H1 (cell line): ENCODE measurements around the gene YAF2. TPM values are rescaled to one million over a fixed set of nuclear protein-coding genes. Genes with fewer than 3 reads are reported as not detected.

Experiments
- CTCF ChIA-PET: fragments of 300-600 bp; sonication (Branson Sonifier 250); formaldehyde crosslinking; loops from one replicate; lab custom pipeline; 2021; ENCODE audit not compliant: partially characterized antibody; lab: Charles Lee
- POLR2A ChIA-PET: fragments of 300-600 bp; sonication (Branson Sonifier 250); formaldehyde crosslinking; loops from one replicate; lab custom pipeline; 2021; ENCODE audit warnings: inconsistent platforms; ENCODE audit not compliant: partially characterized antibody; lab: Charles Lee
- DNase-seq, 2 experiments: peaks; one replicate each; pipeline versions ENCODE4 v3.0.0 to v3.0.0-alpha.2; 2010 to 2022; ENCODE audit warnings: low spot score in 2 of 2, low read depth in 1 of 2, mixed read lengths in 1 of 2
- FAIRE-seq: peaks from 2 replicates; lab custom pipeline; 2011; peaks lifted over from hg19 to GRCh38; lab: Jason Lieb, UNC
- H2AFZ ChIP-seq: 2 replicates; pipeline ENCODE4 v1.8.1; 2012; ENCODE audit warnings: low read length, inconsistent platforms
- H2AK5ac ChIP-seq: 2 replicates; pipeline ENCODE4 v1.6.1; 2013; ENCODE audit warnings: low read depth, low read length
- H2BK120ac ChIP-seq: replicated peaks from 2 replicates; pipeline ENCODE3; 2013; ENCODE audit warnings: low read depth, low read length, inconsistent platforms
- H2BK12ac ChIP-seq: 2 replicates; pipeline ENCODE4 v1.6.1; 2013; ENCODE audit warnings: low read depth, low read length
- H2BK15ac ChIP-seq: 2 replicates; pipeline ENCODE4 v1.6.1; 2013; ENCODE audit warnings: low read length
- H2BK20ac ChIP-seq: 2 replicates; pipeline ENCODE4 v1.6.1; 2013; ENCODE audit warnings: low read length
- H2BK5ac ChIP-seq: 2 replicates; pipeline ENCODE4 v1.6.1; 2013; ENCODE audit warnings: low read depth, low read length
- H3K14ac ChIP-seq: 2 replicates; pipeline ENCODE4 v1.6.1; 2013; ENCODE audit warnings: inconsistent platforms; ENCODE audit not compliant: insufficient read length
- H3K18ac ChIP-seq: 2 replicates; pipeline ENCODE4 v1.6.1; 2013; ENCODE audit warnings: low read length; ENCODE audit errors: extremely low read depth
- H3K23ac ChIP-seq: 2 replicates; pipeline ENCODE4 v1.6.1; 2013; ENCODE audit warnings: inconsistent platforms; ENCODE audit not compliant: insufficient read length
- H3K23me2 ChIP-seq: 2 replicates; pipeline ENCODE4 v1.6.1; 2013; ENCODE audit warnings: low read depth, low read length
- H3K27ac ChIP-seq: 2 replicates; pipeline ENCODE4 v1.6.1; 2011; ENCODE audit warnings: low read depth, low read length, inconsistent platforms
- H3K27me3 ChIP-seq, 4 experiments: replicated peaks in 1 of 4; 1 replicate in 1 of 4; 2 replicates in 3 of 4; pipeline versions ENCODE4 v1.6.1 to v1.8.1; 2011 to 2013; ENCODE audit warnings: low read length in 3 of 4, mild to moderate bottlenecking in 3 of 4, inconsistent platforms in 2 of 4, mixed read lengths in 2 of 4, moderate library complexity in 1 of 4; ENCODE audit not compliant: control insufficient read depth in 3 of 4, insufficient read depth in 3 of 4; ENCODE audit errors: extremely low read depth in 1 of 4
- H3K36me3 ChIP-seq, 4 experiments: 2 replicates each; pipeline versions ENCODE4 v1.6.1 to v1.8.1; 2011 to 2013; ENCODE audit warnings: mild to moderate bottlenecking in 4 of 4, low read length in 3 of 4, moderate library complexity in 2 of 4, control low read depth in 1 of 4, inconsistent platforms in 1 of 4; ENCODE audit not compliant: insufficient read depth in 4 of 4, control insufficient read depth in 2 of 4
- H3K4ac ChIP-seq: replicated peaks from 2 replicates; pipeline ENCODE3; 2013; ENCODE audit warnings: low read length, low read depth, mixed read lengths, inconsistent platforms; ENCODE audit not compliant: insufficient read length
- H3K4me1 ChIP-seq, 4 experiments: replicated peaks in 1 of 4; 1 replicate in 1 of 4; 2 replicates in 3 of 4; pipeline versions ENCODE4 v1.6.1 to v1.8.1; 2011 to 2013; ENCODE audit warnings: low read length in 3 of 4, inconsistent platforms in 2 of 4, mixed read lengths in 1 of 4; ENCODE audit not compliant: insufficient read depth in 4 of 4, control insufficient read depth in 3 of 4
- H3K4me2 ChIP-seq, 2 experiments: 2 replicates each; pipeline versions ENCODE4 v1.6.1 to v1.8.1; 2011 to 2013; ENCODE audit warnings: low read depth in 2 of 2, low read length in 2 of 2, control low read depth in 1 of 2, inconsistent platforms in 1 of 2, mild to moderate bottlenecking in 1 of 2; ENCODE audit not compliant: insufficient read depth in 1 of 2
- H3K4me3 ChIP-seq, 4 experiments: fragments of 200-600, 300-600 bp in 1 of 4; sonication (generic), shearing (Covaris generic), sonication (Bioruptor Twin) in 1 of 4; 2 replicates each; pipeline versions ENCODE4 v1.5.1 to v1.8.1; 2011 to 2016; ENCODE audit warnings: low read length in 4 of 4, low read depth in 3 of 4, control low read depth in 2 of 4, inconsistent platforms in 2 of 4, mild to moderate bottlenecking in 2 of 4, mixed read lengths in 1 of 4, moderate library complexity in 1 of 4; ENCODE audit not compliant: insufficient read depth in 2 of 4; ENCODE audit errors: extremely low read depth in 1 of 4
- H3K56ac ChIP-seq: replicated peaks from 2 replicates; pipeline ENCODE3; 2013; ENCODE audit warnings: low read depth, mild to moderate bottlenecking, mixed read lengths, low read length, inconsistent platforms; ENCODE audit not compliant: insufficient read length
- H3K79me1 ChIP-seq: 2 replicates; pipeline ENCODE4 v1.6.1; 2013; ENCODE audit warnings: low read depth, low read length, control low read depth
- H3K79me2 ChIP-seq, 2 experiments: 2 replicates each; pipeline versions ENCODE4 v1.6.1 to v1.8.1; 2012 to 2013; ENCODE audit warnings: low read length in 2 of 2, mild to moderate bottlenecking in 2 of 2, inconsistent platforms in 1 of 2; ENCODE audit not compliant: insufficient read depth in 2 of 2, control insufficient read depth in 1 of 2
- H3K9ac ChIP-seq, 4 experiments: replicated peaks in 1 of 4; 1 replicate in 1 of 4; 2 replicates in 3 of 4; pipeline versions ENCODE4 v1.6.1 to v1.8.1; 2011 to 2013; ENCODE audit warnings: low read depth in 3 of 4, low read length in 3 of 4, control low read depth in 2 of 4, mild to moderate bottlenecking in 2 of 4, moderate library complexity in 2 of 4, inconsistent platforms in 1 of 4; ENCODE audit errors: extremely low read depth in 1 of 4
- H3K9me3 ChIP-seq, 2 experiments: 2 replicates each; pipeline versions ENCODE4 v1.6.1 to v1.8.1; 2012 to 2013; ENCODE audit warnings: mild to moderate bottlenecking in 2 of 2, moderate library complexity in 2 of 2, control low read depth in 1 of 2, inconsistent platforms in 1 of 2, low read depth in 1 of 2, low read length in 1 of 2, mixed read lengths in 1 of 2; ENCODE audit not compliant: insufficient read depth in 2 of 2
- H4K20me1 ChIP-seq, 2 experiments: replicated peaks in 1 of 2; 2 replicates each; pipeline versions ENCODE3 to v1.8.1; 2011 to 2013; ENCODE audit warnings: inconsistent platforms in 2 of 2, low read length in 2 of 2, mild to moderate bottlenecking in 1 of 2; ENCODE audit not compliant: insufficient read depth in 2 of 2, control insufficient read depth in 1 of 2
- H4K5ac ChIP-seq: 2 replicates; pipeline ENCODE4 v1.6.1; 2013; ENCODE audit warnings: low read length, low read depth, mixed read lengths, inconsistent platforms; ENCODE audit not compliant: insufficient read length
- H4K8ac ChIP-seq: 2 replicates; pipeline ENCODE4 v1.8.0; 2013; ENCODE audit warnings: mild to moderate bottlenecking, moderate library complexity, low read length, inconsistent platforms; ENCODE audit not compliant: insufficient read depth; ENCODE audit errors: extremely low read depth
- H4K91ac ChIP-seq: replicated peaks from 2 replicates; pipeline ENCODE3; 2013; ENCODE audit warnings: low read length, mixed read lengths, inconsistent platforms; ENCODE audit not compliant: insufficient read length
- CBX5 ChIP-seq: fragments of 300-800, 300-1000 bp; sonication (generic); IDR thresholded peaks from 2 replicates; pipeline ENCODE4 v1.7.1; 2016; ENCODE audit warnings: antibody characterized with exemption, low read length, low read depth
- CHD1 ChIP-seq: IDR thresholded peaks from 2 replicates; pipeline ENCODE4 v1.6.1; 2012; ENCODE audit warnings: low read depth, low read length, improper control_type of control experiment
- EP300 ChIP-seq, 2 experiments: IDR thresholded peaks; 1 replicate in 1 of 2; 2 replicates in 1 of 2; pipeline ENCODE4 v1.6.1; 2011 to 2012; ENCODE audit warnings: low read depth in 2 of 2, low read length in 2 of 2, mild to moderate bottlenecking in 2 of 2, borderline replicate concordance in 1 of 2, inconsistent platforms in 1 of 2, moderate library complexity in 1 of 2
- HDAC2 ChIP-seq, 2 experiments: fragments of 300-600 bp in 1 of 2; sonication (generic) in 1 of 2; IDR thresholded peaks; 2 replicates each; pipeline ENCODE4 v1.6.1; 2011 to 2012; ENCODE audit warnings: low read depth in 2 of 2, low read length in 2 of 2, mild to moderate bottlenecking in 2 of 2, moderate library complexity in 2 of 2, borderline replicate concordance in 1 of 2, inconsistent platforms in 1 of 2
- RBBP5 ChIP-seq: IDR thresholded peaks from 2 replicates; pipeline ENCODE4 v1.7.1; 2012; ENCODE audit warnings: low read depth, mild to moderate bottlenecking, inconsistent platforms, low read length, moderate library complexity, borderline replicate concordance
- RNF2 ChIP-seq: fragments of 200-900, 300-1000 bp; sonication (generic); IDR thresholded peaks from 2 replicates; pipeline ENCODE4 v1.7.1; 2016; ENCODE audit warnings: borderline replicate concordance, low read depth, mild to moderate bottlenecking, antibody characterized with exemption, low read length; ENCODE audit not compliant: poor library complexity, severe bottlenecking; ENCODE audit errors: missing control alignments
- SAP30 ChIP-seq: fragments of 300-600 bp; sonication (generic); IDR thresholded peaks from 2 replicates; pipeline ENCODE4 v1.7.1; 2012; ENCODE audit warnings: low read length, moderate library complexity, mild to moderate bottlenecking, inconsistent platforms; ENCODE audit not compliant: insufficient read depth, insufficient replicate concordance
- YY1 ChIP-seq: IDR thresholded peaks from 2 replicates; pipeline ENCODE4 v1.6.1; 2011; ENCODE audit warnings: low read depth, mild to moderate bottlenecking, low read length
- WGBS, 2 experiments: shearing (Covaris generic) in 1 of 2; methylation state at CpG; one replicate each; pipeline versions ENCODE4 v1.1.6 to v1.1.7; 2013 to 2015; ENCODE audit warnings: low lambda C conversion rate in 2 of 2, mixed read lengths in 2 of 2, inconsistent platforms in 1 of 2, low coverage in 1 of 2, missing lambda C conversion rate in 1 of 2; ENCODE audit not compliant: insufficient replicate concordance in 2 of 2, insufficient coverage in 1 of 2, insufficient read length in 1 of 2; ENCODE audit errors: extremely low coverage in 1 of 2, missing lambda C conversion rate in 1 of 2; 5-methylcytosine and 5-hydroxymethylcytosine counted together
- polyA plus RNA-seq, 7 experiments: library from polyadenylated mRNA; depleted of rRNA in 3 of 7; stranded (reverse) in 5 of 7; unstranded in 2 of 7; fragments of >200 nt in 5 of 7; fragments of 200-250 nt in 2 of 7; gene quantifications; 1 replicate in 5 of 7; 2 replicates in 1 of 7; 4 replicates in 1 of 7; pipeline versions ENCODE4 v1.2.1 to v1.2.3, GENCODE V29; 2011 to 2013; ENCODE audit warnings: missing spikeins in 2 of 7, mixed read lengths in 2 of 7
- total RNA-seq: library from RNA; stranded (reverse); fragmentation: NEBNext Ultra II Directional; extraction: Animal tissue kit (Norgen Biotek cat#: 25700); gene quantifications from 2 replicates; pipeline ENCODE4 v1.2.1, GENCODE V29; 2021

Gene YAF2
- total and polyA plus RNA-seq, 2 of the 8 experiments (the other 6 are each of a cell fraction or from before 2014, with no cell fraction given), result 0.50 to 2.2 TPM

- POLR2A ChIA-PET, result no interaction called here
- H2AFZ ChIP-seq, result no peak overlapping the region
- CTCF ChIA-PET, result interaction anchor here (0.7 to 1.4 kb wide), 3 partner anchors 197 to 389 kb away, joined by 3 read pairs; no protein-coding TSS in a partner anchor
- no peak for FAIRE-seq
- H4K8ac ChIP-seq, result no peak overlapping the region
- H3K4ac ChIP-seq, result no peak overlapping the region
- no peak overlapping the region for H3K56ac ChIP-seq
- no peak overlapping the region for H2BK12ac ChIP-seq
- H2AK5ac ChIP-seq, result no peak overlapping the region
- no peak overlapping the region for H3K18ac ChIP-seq
- no peak overlapping the region for H2BK20ac ChIP-seq
- H3K4me1 ChIP-seq, result no peaks in the 10 kb centered on the region
- H3K4me3 ChIP-seq, result no peak overlapping the region
- H3K4me2 ChIP-seq, result no peak overlapping the region
- H2BK120ac ChIP-seq, result no peak overlapping the region
- no peak overlapping the region for H3K9ac ChIP-seq
- no peak overlapping the region for H3K14ac ChIP-seq
- H2BK5ac ChIP-seq, result no peak overlapping the region
- H3K79me1 ChIP-seq, result no peaks in the 10 kb centered on the region
- no peak overlapping the region for H2BK15ac ChIP-seq
- H3K23me2 ChIP-seq, result no peaks in the 10 kb centered on the region
- peaks cover 0 to 3% of the 10 kb centered on the region in 2 experiments for H4K20me1 ChIP-seq
- H3K36me3 ChIP-seq, result no peaks in the 10 kb centered on the region
- no peaks in the 10 kb centered on the region for H3K27me3 ChIP-seq
- WGBS, 2 experiments, result 90% methylated on average over 3 of the region's 3 CpGs; no CpG with 5 or more reads in 1 of the 2 experiments
- H4K5ac ChIP-seq, result no peak overlapping the region
- H3K23ac ChIP-seq, result no peak overlapping the region
- H3K9me3 ChIP-seq, result no peaks in the 10 kb centered on the region
- H3K79me2 ChIP-seq, result peaks cover 0 to 60% of the 10 kb centered on the region in 2 experiments; a peak in 2 of 4 replicates
- H4K91ac ChIP-seq, result no peak overlapping the region
- no peak for DNase-seq
- H3K27ac ChIP-seq, result no peak overlapping the region
- no peak for TF ChIP-seq RBBP5
- no peak for TF ChIP-seq HDAC2 (IDR thresholded peaks at IDR 0.05; ENCODE audit: borderline replicate concordance in 1 of 2, low read depth in 2 of 2, low read length in 2 of 2)
- TF ChIP-seq YY1, result no peak
- no peak for TF ChIP-seq CBX5
- no peak for TF ChIP-seq CHD1
- no peak for TF ChIP-seq SAP30
- no peak for TF ChIP-seq RNF2
- no peak for TF ChIP-seq EP300 (IDR thresholded peaks at IDR 0.05; ENCODE audit: borderline replicate concordance in 1 of 2, low read depth in 2 of 2, low read length in 2 of 2)
These were observed 102.7 kb downstream of the YAF2 start for GRCh38 chr12:42135259-42135814.
